Uterus (tissue), 4 donors: ENCODE measurements around the gene PLSCR4. TPM values are rescaled to one million over a fixed set of nuclear protein-coding genes. Genes with fewer than 3 reads are reported as not detected.
"Not testable (repeated sequence)": the region's sequence is repeated elsewhere in the genome, so short reads cannot be mapped to it uniquely, and the experiment has no call there.

Experiments
- DNase-seq, 2 donors: peaks; one replicate each; pipeline ENCODE4 v3.0.0-alpha.2; 2019 to 2020
- H3K27ac ChIP-seq, 2 donors: fragments of 200-600 bp; sonication (generic); 1 replicate in 1 of 2; 2 replicates in 1 of 2; pipeline ENCODE4 v1.5.1; 2016 to 2018
- H3K27me3 ChIP-seq, 2 donors: fragments of 200-600 bp; sonication (generic); one replicate each; pipeline ENCODE4 v1.5.1; 2018 to 2019; ENCODE audit warnings: control low read depth in 1 of 2
- H3K36me3 ChIP-seq, 2 donors: fragments of 200-600 bp; sonication (generic); one replicate each; pipeline ENCODE4 v1.5.1; 2019; ENCODE audit warnings: control low read depth in 1 of 2
- H3K4me1 ChIP-seq, 2 donors: fragments of 200-600 bp; sonication (generic); one replicate each; pipeline ENCODE4 v1.5.1; 2018 to 2019; ENCODE audit warnings: control low read depth in 1 of 2
- H3K4me3 ChIP-seq, 2 donors: fragments of 200-600 bp; sonication (generic); 1 replicate in 1 of 2; 2 replicates in 1 of 2; pipeline ENCODE4 v1.5.1; 2018 to 2019; ENCODE audit warnings: mild to moderate bottlenecking in 1 of 2
- H3K9me3 ChIP-seq, 2 donors: fragments of 200-600 bp; sonication (generic); one replicate each; pipeline ENCODE4 v1.5.1; 2019; ENCODE audit warnings: control low read depth in 1 of 2
- POLR2A ChIP-seq, 2 donors: fragments of 450-650 bp; IDR thresholded peaks; one replicate each; pipeline ENCODE4 v1.6.1; 2016; ENCODE audit warnings: antibody characterized with exemption in 2 of 2, mild to moderate bottlenecking in 1 of 2, moderate library complexity in 1 of 2
- intact Hi-C: fragments of 100-400 bp; cut with DNase I; formaldehyde crosslinking; loops from one replicate; pipeline ENCODE4 v1.15.1; 2023; ENCODE audit warnings: low total_unique reads
- total RNA-seq, 4 donors: library from RNA; depleted of rRNA in 3 of 4; stranded (reverse); fragments of >200 nt in 3 of 4; gene quantifications; one replicate each; pipeline versions ENCODE4 v1.1.0 to v1.2.4, GENCODE V29; 2014 to 2023
- TF ChIP-seq, protein P1 (sequence below), 4 experiments: fragments of 200-600 bp in 2 of 4; fragments of 450-650 bp in 2 of 4; sonication (generic) in 2 of 4; IDR thresholded peaks; one replicate each; pipeline ENCODE4 v1.5.1; 2016 to 2019; ENCODE audit warnings: antibody characterized with exemption in 4 of 4, mild to moderate bottlenecking in 2 of 4, moderate library complexity in 1 of 4
- donor health status: DM: yes; HTN: yes; CAD: no.

The PLSCR4 gene
- total RNA-seq, 4 donors from 2014 or later = 45.9 to 107 (median 67.8) TPM

DNA sequence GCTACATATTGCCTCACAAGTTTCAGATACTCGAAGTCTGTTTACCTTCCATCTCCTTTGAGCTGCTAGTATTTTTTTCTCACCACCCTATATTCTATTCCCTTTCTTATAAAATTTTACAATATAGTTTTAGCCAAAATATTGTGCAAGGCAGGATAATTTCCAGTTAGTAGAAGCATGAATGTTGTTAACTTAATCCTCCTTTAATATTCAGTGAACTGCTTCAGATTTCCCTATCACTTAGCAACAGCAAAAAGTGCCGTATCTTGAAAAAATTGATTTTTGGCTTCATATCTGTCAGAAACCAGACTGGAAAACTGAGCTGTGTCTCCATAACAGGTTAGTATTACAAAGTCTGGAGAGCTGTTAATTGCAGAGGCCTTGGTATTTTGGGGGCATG lies 24.0 kb downstream of the PLSCR4 start:
- intact Hi-C loops = loop anchor here (10.0 kb wide), 1 partner anchor 98 kb away; no protein-coding TSS in a partner anchor
- Histone ChIP-seq H3K27me3 (no peaks in the 10 kb centered on the region), H3K4me3 (no peak overlapping the region), H3K27ac (no peak overlapping the region), H3K9me3 (no peaks in the 10 kb centered on the region), H3K36me3 (no peaks in the 10 kb centered on the region), H3K4me1 (peaks cover 0 to 3% of the 10 kb centered on the region in 2 donors)
- no peak for TF ChIP-seq POLR2A (IDR thresholded peaks at IDR 0.05)
- TF ChIP-seq, protein P1, sequence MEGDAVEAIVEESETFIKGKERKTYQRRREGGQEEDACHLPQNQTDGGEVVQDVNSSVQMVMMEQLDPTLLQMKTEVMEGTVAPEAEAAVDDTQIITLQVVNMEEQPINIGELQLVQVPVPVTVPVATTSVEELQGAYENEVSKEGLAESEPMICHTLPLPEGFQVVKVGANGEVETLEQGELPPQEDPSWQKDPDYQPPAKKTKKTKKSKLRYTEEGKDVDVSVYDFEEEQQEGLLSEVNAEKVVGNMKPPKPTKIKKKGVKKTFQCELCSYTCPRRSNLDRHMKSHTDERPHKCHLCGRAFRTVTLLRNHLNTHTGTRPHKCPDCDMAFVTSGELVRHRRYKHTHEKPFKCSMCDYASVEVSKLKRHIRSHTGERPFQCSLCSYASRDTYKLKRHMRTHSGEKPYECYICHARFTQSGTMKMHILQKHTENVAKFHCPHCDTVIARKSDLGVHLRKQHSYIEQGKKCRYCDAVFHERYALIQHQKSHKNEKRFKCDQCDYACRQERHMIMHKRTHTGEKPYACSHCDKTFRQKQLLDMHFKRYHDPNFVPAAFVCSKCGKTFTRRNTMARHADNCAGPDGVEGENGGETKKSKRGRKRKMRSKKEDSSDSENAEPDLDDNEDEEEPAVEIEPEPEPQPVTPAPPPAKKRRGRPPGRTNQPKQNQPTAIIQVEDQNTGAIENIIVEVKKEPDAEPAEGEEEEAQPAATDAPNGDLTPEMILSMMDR (IDR thresholded peaks at IDR 0.05) = no peak
- DNase-seq = no peak

DNA sequence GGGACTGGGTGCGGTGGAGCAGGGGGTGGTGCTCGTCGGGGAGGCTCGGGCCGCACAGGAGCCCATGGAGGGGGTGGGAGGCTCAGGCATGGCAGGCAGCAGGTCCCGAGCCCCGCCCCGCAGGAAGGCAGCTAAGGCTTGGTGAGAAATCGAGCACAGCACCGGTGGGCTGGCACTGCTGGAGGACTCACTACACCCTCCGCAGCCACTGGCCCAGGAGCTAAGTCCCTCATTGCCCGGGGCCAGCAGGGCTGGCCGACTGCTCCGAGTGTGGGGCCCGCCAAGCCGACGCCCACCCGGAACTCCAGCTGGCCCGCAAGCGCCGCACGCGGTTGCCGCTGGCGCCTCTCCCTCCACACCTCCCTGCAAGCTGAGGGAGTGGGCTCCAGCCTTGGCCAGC lies 25.4 kb downstream of the PLSCR4 start:
- not testable (repeated sequence) for H3K9me3 ChIP-seq, H3K4me3 ChIP-seq, DNase-seq, H3K27ac ChIP-seq, H3K27me3 ChIP-seq, H3K4me1 ChIP-seq, H3K36me3 ChIP-seq
- intact Hi-C loops = loop anchor here (10.0 kb wide), 1 partner anchor 99 kb away; no protein-coding TSS in a partner anchor

DNA sequence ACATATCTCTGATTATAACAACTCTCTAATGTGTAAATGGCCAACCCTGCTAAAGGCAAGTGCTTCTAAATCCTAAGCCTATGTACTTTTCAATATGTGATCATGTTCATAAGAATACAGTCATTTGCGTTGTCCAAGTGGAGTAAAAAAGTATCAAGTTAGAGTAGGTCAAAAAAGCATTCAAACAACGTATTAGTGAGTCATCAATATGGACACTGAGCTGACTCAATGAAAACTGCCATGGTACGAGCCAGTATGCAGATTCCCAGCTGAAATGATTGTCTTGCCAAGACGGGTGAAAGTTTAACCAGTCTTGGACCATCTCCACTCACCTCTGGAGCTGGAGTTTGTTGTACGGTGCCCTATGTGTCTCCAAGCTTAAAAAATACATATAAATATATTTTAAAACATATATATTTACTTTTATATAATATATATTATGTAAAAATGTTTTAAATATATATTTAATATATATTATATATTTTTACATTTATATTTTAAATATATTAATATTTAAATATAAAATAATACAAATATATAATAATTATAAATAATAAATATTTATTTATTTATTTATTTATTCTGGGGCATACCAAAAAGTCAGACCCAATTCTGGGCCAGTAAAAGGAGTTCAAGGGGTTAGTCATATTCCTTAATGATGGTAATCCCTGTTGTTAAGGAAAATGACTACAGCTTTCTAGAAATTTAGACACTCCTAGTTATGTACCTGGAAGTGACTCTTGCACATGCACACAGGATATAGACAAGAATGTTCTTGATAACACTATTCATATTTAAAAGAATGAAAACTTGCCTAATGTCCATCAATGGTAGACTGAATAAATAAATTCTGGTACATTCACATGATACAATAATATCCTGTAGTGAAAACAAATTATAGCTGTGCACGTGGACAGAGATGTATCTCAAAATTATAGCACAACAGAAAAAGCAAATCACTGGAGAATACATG lies 27.2 kb downstream of the PLSCR4 start:
- intact Hi-C loops = loop anchor here (10.0 kb wide), 1 partner anchor 101 kb away; no protein-coding TSS in a partner anchor
- no peak for DNase-seq
- TF ChIP-seq, protein P1 (IDR thresholded peaks at IDR 0.05) = no peak
- no peak for TF ChIP-seq POLR2A (IDR thresholded peaks at IDR 0.05)
- H3K27me3 ChIP-seq = no peaks in the 10 kb centered on the region
- H3K27ac ChIP-seq = no peak overlapping the region
- no peak overlapping the region for H3K4me3 ChIP-seq
- H3K9me3 ChIP-seq = no peaks in the 10 kb centered on the region
- no peaks in the 10 kb centered on the region for H3K36me3 ChIP-seq
- H3K4me1 ChIP-seq = peaks cover 0 to 6% of the 10 kb centered on the region in 2 donors

DNA sequence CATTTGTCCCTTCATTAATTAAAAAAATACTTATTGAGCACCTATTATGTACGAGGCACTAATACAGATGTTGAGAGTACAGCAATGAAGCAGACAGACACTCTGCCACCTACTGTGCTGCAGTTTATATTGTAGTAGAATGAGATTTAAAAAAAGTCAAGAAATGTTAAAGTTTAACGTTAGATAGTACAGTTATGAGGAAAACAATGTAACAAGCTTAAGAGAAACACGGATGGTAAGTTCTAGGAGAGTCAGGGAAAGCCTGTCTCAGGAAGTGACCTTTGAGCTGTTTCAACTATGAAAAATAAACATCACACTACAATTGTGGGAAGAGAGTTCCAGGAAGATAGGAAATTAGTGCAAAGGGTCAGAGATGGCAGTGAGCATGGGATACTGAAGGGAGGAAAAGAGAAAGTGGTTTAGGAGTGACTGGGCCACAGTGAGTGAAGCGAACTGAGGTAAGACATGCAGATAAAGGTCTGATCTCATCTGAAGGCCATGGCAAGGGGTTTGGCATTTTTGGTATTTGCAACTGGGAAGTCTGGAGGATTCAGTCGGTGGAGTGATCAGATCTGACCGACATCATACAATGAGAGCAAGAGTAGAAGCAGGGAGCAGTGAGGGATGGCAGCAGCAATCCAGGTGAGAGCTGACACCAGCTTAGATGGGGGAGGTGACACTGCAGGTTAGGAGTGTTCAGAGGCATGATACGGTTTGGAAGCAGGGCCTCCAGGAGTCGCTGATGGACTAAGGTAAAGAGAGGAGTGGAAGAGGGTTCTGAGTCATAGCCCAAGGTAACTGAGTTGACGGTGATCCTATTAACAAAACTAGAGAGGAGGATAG lies 28.5 kb downstream of the PLSCR4 start:
- intact Hi-C loops = loop anchor here (10.0 kb wide), 1 partner anchor 102 kb away; no protein-coding TSS in a partner anchor
- H3K27ac ChIP-seq = peak overlapping the region; percentile 27 to 53

DNA sequence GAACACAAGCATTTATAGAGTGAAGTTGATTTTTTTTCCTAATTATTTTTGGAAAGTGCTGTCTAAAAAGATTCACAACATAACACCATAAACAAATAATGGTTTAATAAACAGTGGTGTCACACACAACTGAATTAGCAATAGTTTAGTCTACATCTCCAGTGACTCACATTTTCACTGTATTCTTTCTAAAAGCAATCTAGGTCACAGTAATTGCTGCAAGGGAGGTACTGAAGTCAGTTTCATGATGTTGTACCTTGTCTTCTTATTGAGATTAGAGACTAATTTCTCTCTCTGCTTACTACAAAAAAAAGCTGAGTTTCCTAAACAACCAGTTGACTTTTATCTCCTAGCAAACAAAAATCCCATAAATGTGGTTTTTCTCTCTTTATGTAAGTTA lies 29.6 kb downstream of the PLSCR4 start:
- Histone ChIP-seq H3K27me3 (no peaks in the 10 kb centered on the region), H3K36me3 (no peaks in the 10 kb centered on the region), H3K27ac (peak overlapping the region in 1 of 2 donors; percentile 53), H3K4me1 (peaks cover 0 to 6% of the 10 kb centered on the region in 2 donors), H3K4me3 (no peak overlapping the region), H3K9me3 (no peaks in the 10 kb centered on the region)
- no peak for DNase-seq
- TF ChIP-seq, protein P1 (IDR thresholded peaks at IDR 0.05) = no peak
- TF ChIP-seq POLR2A (IDR thresholded peaks at IDR 0.05) = no peak
- intact Hi-C loops = loop anchor here (10.0 kb wide), 1 partner anchor 104 kb away; no protein-coding TSS in a partner anchor

More for the DNA sequence above, 28.5 kb downstream of the PLSCR4 start:
- no peaks in the 10 kb centered on the region for H3K36me3 ChIP-seq
- no peaks in the 10 kb centered on the region for H3K27me3 ChIP-seq
- DNase-seq = no peak
- no peak overlapping the region for H3K4me3 ChIP-seq
- TF ChIP-seq, protein P1 (IDR thresholded peaks at IDR 0.05) = no peak
- TF ChIP-seq POLR2A (IDR thresholded peaks at IDR 0.05) = no peak
- H3K4me1 ChIP-seq = peaks cover 0 to 6% of the 10 kb centered on the region in 2 donors
- no peaks in the 10 kb centered on the region for H3K9me3 ChIP-seq
